Measurements from ENCODE around the gene KIF19.

KIF19 gene

DNA sequence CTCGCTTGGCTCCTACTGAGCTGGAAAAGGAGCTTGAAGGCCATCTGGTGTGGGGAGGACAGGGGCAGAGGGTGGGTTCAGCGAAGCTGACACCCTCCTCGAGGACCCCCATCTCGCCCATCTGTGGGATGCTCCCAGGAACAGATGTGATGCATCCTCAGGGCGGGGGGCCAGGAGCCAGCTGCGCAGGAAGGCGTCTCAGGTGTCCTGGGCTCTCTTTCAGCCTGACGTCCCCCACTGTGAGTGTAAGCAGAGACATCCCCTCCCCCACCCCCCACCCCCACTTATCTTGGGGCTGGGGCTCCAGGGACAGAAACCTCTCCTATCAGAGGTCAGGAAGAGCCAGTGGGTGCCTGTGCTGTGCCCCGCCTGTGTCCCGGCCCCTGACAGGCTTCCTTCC lies 16.2 kb downstream of the KIF19 start:
- Histone ChIP-seq H3K27me3 (replicated peaks; ENCODE audit: control insufficient read depth, insufficient read depth, low read length) (no peaks in the 10 kb centered on the region; the same call in none of the 2 replicates), H3K4me3 (replicated peaks; ENCODE audit: low read depth, low read length) (no peak overlapping the region), H3K36me3 (ENCODE audit: control insufficient read depth, insufficient read depth, low read length) (no peaks in the 10 kb centered on the region)
- DNase-seq (ENCODE audit: extremely low read depth, insufficient read length): no peak
- TF ChIP-seq, protein P1, sequence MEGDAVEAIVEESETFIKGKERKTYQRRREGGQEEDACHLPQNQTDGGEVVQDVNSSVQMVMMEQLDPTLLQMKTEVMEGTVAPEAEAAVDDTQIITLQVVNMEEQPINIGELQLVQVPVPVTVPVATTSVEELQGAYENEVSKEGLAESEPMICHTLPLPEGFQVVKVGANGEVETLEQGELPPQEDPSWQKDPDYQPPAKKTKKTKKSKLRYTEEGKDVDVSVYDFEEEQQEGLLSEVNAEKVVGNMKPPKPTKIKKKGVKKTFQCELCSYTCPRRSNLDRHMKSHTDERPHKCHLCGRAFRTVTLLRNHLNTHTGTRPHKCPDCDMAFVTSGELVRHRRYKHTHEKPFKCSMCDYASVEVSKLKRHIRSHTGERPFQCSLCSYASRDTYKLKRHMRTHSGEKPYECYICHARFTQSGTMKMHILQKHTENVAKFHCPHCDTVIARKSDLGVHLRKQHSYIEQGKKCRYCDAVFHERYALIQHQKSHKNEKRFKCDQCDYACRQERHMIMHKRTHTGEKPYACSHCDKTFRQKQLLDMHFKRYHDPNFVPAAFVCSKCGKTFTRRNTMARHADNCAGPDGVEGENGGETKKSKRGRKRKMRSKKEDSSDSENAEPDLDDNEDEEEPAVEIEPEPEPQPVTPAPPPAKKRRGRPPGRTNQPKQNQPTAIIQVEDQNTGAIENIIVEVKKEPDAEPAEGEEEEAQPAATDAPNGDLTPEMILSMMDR (IDR thresholded peaks at IDR 0.05; ENCODE audit: insufficient read depth, low read length, poor library complexity, severe bottlenecking): no peak

DNA sequence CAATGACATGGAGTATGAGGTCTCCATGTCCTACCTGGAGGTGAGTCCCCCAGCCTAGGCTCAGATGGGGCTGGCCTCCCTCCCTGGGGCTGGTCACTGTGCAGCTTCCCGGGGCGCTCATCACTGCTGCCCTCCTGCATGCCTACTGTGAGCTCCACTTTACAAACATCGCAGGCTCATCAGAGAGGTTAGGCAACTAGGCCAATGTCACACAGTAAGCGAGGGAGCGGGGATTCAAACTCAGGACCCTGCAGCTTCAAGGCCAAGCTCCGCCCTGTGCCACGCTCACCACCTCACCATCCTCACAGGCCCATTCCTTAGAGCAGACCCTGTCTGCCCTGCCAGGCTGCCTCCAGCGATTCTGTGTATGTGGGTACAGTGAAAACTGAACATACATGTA lies 17.1 kb downstream of the KIF19 start:
- DNase-seq (ENCODE audit: extremely low read depth, insufficient read length): no peak
- Histone ChIP-seq H3K27me3 (replicated peaks; ENCODE audit: control insufficient read depth, insufficient read depth, low read length) (no peaks in the 10 kb centered on the region; the same call in none of the 2 replicates), H3K4me3 (replicated peaks; ENCODE audit: low read depth, low read length) (no peak overlapping the region), H3K36me3 (ENCODE audit: control insufficient read depth, insufficient read depth, low read length) (no peaks in the 10 kb centered on the region)
- TF ChIP-seq, protein P1 (IDR thresholded peaks at IDR 0.05; ENCODE audit: insufficient read depth, low read length, poor library complexity, severe bottlenecking): no peak

DNA sequence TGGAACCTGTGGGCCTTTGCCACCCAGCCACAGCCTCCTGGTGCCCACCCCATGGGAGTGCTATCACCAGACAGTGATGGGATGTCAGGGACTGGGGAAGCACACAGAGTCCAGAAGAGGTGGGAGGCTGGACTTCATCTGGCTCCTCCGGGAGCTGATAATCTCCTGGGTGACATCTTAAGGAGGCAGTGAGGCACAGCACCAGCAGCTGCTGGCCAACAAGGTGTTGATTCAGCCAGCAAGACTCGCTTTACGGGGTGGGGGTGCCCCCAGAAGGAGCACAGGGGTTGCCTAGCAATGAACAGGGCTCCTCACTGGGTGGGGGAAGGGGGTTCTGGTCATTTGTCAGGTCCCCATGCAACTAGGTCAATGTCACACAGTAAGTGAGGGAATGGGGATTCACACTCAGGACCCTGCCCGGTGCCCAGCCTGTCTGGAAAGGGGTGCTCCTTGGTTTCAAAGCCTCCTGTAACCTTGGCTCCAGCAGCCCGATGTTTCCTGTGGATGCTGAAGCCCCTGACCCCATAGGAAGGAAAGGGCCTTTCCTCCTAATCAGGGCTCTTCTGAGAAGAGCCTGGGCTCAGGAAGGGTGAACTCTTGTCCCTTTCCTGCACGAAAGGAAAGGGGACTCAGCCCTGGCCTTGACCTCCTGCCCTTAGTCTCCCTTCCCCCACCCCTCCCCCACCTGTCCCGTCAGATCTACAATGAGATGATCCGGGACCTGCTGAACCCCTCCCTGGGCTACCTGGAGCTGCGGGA lies 17.7 kb downstream of the KIF19 start:
- Histone ChIP-seq H3K36me3 (ENCODE audit: control insufficient read depth, insufficient read depth, low read length) (no peaks in the 10 kb centered on the region), H3K4me3 (replicated peaks; ENCODE audit: low read depth, low read length) (no peak overlapping the region), H3K27me3 (replicated peaks; ENCODE audit: control insufficient read depth, insufficient read depth, low read length) (no peaks in the 10 kb centered on the region; the same call in none of the 2 replicates)
- TF ChIP-seq, protein P1 (IDR thresholded peaks at IDR 0.05; ENCODE audit: insufficient read depth, low read length, poor library complexity, severe bottlenecking): no peak
- no peak for DNase-seq (ENCODE audit: extremely low read depth, insufficient read length)

DNA sequence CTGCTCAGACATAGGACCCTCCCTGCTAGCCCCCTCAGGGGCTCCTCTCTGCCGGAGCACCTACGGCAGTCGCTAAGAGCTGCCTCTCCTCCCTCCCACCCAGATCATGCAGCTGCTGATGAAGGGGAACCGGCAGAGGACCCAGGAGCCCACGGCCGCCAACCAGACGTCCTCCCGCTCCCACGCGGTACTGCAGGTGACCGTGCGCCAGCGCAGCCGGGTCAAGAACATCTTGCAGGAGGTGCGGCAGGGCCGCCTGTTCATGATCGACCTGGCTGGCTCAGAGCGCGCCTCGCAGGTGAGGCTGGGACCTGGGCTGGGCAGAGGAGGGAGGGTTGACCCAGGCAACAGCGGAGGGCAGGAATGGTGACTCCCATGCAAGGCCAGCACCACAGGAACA lies 18.6 kb downstream of the KIF19 start:
- TF ChIP-seq, protein P1 (IDR thresholded peaks at IDR 0.05; ENCODE audit: insufficient read depth, low read length, poor library complexity, severe bottlenecking): no peak
- Histone ChIP-seq H3K4me3 (replicated peaks; ENCODE audit: low read depth, low read length) (no peak overlapping the region), H3K27me3 (replicated peaks; ENCODE audit: control insufficient read depth, insufficient read depth, low read length) (no peaks in the 10 kb centered on the region; the same call in none of the 2 replicates), H3K36me3 (ENCODE audit: control insufficient read depth, insufficient read depth, low read length) (no peaks in the 10 kb centered on the region)
- DNase-seq (ENCODE audit: extremely low read depth, insufficient read length): no peak

DNA sequence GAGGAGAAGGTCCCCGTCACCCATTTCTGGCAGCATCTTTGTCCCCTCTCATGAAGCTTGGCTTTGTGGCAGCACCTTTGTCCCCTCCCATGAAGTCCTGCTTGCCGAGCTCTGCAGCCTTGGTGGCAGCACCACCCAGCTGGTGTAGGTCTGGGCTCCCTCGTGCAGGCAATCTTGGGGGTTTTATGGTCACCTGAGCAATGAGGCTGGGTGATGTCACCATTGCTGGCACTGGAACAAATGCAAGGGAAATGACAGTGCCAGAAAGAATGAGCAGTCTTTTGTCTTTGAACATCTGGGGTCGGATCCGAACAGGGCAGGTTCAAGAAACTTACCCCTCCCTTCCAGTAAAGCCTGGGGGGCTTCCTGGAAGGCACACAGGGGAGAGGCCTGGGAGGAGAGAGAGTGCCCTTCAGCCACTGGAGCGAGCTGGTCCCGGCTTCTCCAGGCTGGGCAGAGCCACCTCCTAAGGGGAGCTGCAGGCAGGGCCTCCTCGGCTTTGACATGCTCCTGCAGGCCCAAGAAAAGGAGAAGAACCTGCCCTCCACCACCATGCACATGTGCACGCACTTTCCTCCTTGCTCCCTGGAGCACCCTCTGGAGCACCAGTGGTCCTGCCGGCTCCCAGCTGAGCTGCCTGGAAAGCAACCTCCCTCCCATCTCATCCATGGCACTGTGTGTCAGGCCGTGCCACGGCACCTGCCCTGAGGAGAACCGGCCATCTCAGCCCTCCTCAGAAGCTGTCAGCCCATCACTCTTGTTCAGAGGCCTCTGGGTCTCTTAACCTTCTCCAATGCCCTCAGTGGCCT lies 19.6 kb downstream of the KIF19 start:
- no peaks in the 10 kb centered on the region for H3K36me3 ChIP-seq (ENCODE audit: control insufficient read depth, insufficient read depth, low read length)
- DNase-seq (ENCODE audit: extremely low read depth, insufficient read length): no peak
- TF ChIP-seq, protein P1 (IDR thresholded peaks at IDR 0.05; ENCODE audit: insufficient read depth, low read length, poor library complexity, severe bottlenecking): no peak

More for the DNA sequence above, 19.6 kb downstream of the KIF19 start:
- Histone ChIP-seq H3K27me3 (replicated peaks; ENCODE audit: control insufficient read depth, insufficient read depth, low read length) (no peaks in the 10 kb centered on the region; the same call in none of the 2 replicates), H3K4me3 (replicated peaks; ENCODE audit: low read depth, low read length) (no peak overlapping the region)
